Lower lobe of right lung (tissue), 2 donors: ENCODE results near the gene VKORC1L1. TPM values are rescaled to one million over a fixed set of nuclear protein-coding genes. Genes with fewer than 3 reads are reported as not detected.
A peak's percentile ranks its signal among the peaks of the same experiment; 100 is the strongest.
"Not testable (repeated sequence)": the region's sequence is repeated elsewhere in the genome, so short reads cannot be mapped to it uniquely, and the experiment has no call there.

ENCODE experiments used
- ATAC-seq, 2 donors: fragments of 200-7000 bp; cut with Tn5 transposase; one replicate each; pipeline ENCODE4 v1.9.1; 2020 to 2022; ENCODE audit warnings: mild to moderate bottlenecking in 2 of 2, moderate library complexity in 2 of 2
- DNase-seq: peaks from one replicate; pipeline ENCODE4 v3.0.0-alpha.2; 2020
- H3K27ac ChIP-seq: fragments of 200-600 bp; one replicate; pipeline ENCODE4 v1.8.0; 2022
- H3K27me3 ChIP-seq: fragments of 200-600 bp; one replicate; pipeline ENCODE4 v1.8.0; 2022; ENCODE audit warnings: low read depth
- H3K36me3 ChIP-seq: fragments of 200-600 bp; one replicate; pipeline ENCODE4 v1.8.0; 2022; ENCODE audit warnings: mild to moderate bottlenecking
- H3K4me1 ChIP-seq: fragments of 200-600 bp; one replicate; pipeline ENCODE4 v1.8.0; 2022
- H3K4me3 ChIP-seq: fragments of 200-600 bp; one replicate; pipeline ENCODE4 v1.8.0; 2022; ENCODE audit warnings: mild to moderate bottlenecking
- H3K9me3 ChIP-seq: fragments of 200-600 bp; one replicate; pipeline ENCODE4 v1.8.0; 2022
- CTCF ChIP-seq: fragments of 200-600 bp; IDR thresholded peaks from one replicate; pipeline ENCODE4 v1.8.0; 2022; ENCODE audit warnings: antibody characterized with exemption, mild to moderate bottlenecking
- intact Hi-C: fragments of 100-400 bp; cut with DNase I; formaldehyde crosslinking; loops from one replicate; pipeline ENCODE4 v1.11.0; 2022
- total RNA-seq: library from RNA; stranded (reverse); fragmentation: NEBNext Ultra II Directional; extraction: Animal tissue kit (Norgen Biotek cat#: 25700); gene quantifications from one replicate; pipeline ENCODE4 v1.2.1, GENCODE V29; 2021
- donor health status: DM: no; HTN: yes; CAD: no; lungs with severe emphysema.

VKORC1L1 gene
- total RNA-seq, 1 donor from 2014 or later: 35.2 TPM

GRCh38 chr7:65896279-65896870 lies 23.5 kb downstream of the VKORC1L1 start:
- H3K4me1 ChIP-seq: peaks cover 14% of the 10 kb centered on the region
- H3K27ac ChIP-seq: no peak overlapping the region
- ATAC-seq: no peak
- H3K27me3 ChIP-seq: no peaks in the 10 kb centered on the region
- H3K4me3 ChIP-seq: no peak overlapping the region
- intact Hi-C loops: no loop called here
- H3K9me3 ChIP-seq: no peaks in the 10 kb centered on the region
- DNase-seq: no peak
- no peak for TF ChIP-seq CTCF
- H3K36me3 ChIP-seq: no peaks in the 10 kb centered on the region

GRCh38 chr7:65897289-65897688 lies 24.4 kb downstream of the VKORC1L1 start:
- DNase-seq, H3K27me3 ChIP-seq, H3K9me3 ChIP-seq, H3K27ac ChIP-seq, ATAC-seq, H3K4me3 ChIP-seq, intact Hi-C loops, H3K36me3 ChIP-seq: not testable (repeated sequence)
- H3K4me1 ChIP-seq: peaks cover 13% of the 10 kb centered on the region

GRCh38 chr7:65898677-65899447 lies 26.0 kb downstream of the VKORC1L1 start:
- H3K9me3 ChIP-seq, H3K27ac ChIP-seq, H3K4me3 ChIP-seq, H3K36me3 ChIP-seq, intact Hi-C loops, H3K4me1 ChIP-seq, ATAC-seq, DNase-seq, H3K27me3 ChIP-seq: not testable (repeated sequence)

- Histone ChIP-seq H3K4me3 (no peak overlapping the region), H3K36me3 (no peaks in the 10 kb centered on the region), H3K27ac (no peak overlapping the region), H3K4me1 (peaks cover 5% of the 10 kb centered on the region), H3K27me3 (no peaks in the 10 kb centered on the region), H3K9me3 (peaks cover 8% of the 10 kb centered on the region)
- intact Hi-C loops: no loop called here
- no peak for TF ChIP-seq CTCF
- DNase-seq (no peak), ATAC-seq (no peak)
Measured at GRCh38 chr7:65902306-65902705, 29.4 kb downstream of the VKORC1L1 start.

- Histone ChIP-seq H3K4me1 (peaks cover 18% of the 10 kb centered on the region), H3K9me3 (peaks cover 1% of the 10 kb centered on the region), H3K27ac (peak overlapping the region; percentile 32), H3K27me3 (no peaks in the 10 kb centered on the region), H3K36me3 (no peaks in the 10 kb centered on the region), H3K4me3 (no peak overlapping the region)
- ATAC-seq (peak; percentile 58 to 90), DNase-seq (no peak)
- intact Hi-C loops: no loop called here
- TF ChIP-seq CTCF: no peak
Measured at GRCh38 chr7:65907501-65908198, 34.8 kb downstream of the VKORC1L1 start.

GRCh38 chr7:65910237-65910636 lies 37.4 kb downstream of the VKORC1L1 start:
- DNase-seq (no peak), ATAC-seq (no peak)
- Histone ChIP-seq H3K9me3 (no peaks in the 10 kb centered on the region), H3K4me3 (no peak overlapping the region), H3K27me3 (no peaks in the 10 kb centered on the region), H3K36me3 (no peaks in the 10 kb centered on the region), H3K27ac (no peak overlapping the region), H3K4me1 (peaks cover 29% of the 10 kb centered on the region)
- no peak for TF ChIP-seq CTCF
- intact Hi-C loops: no loop called here
